Adrenal gland (tissue), 5 donors: ENCODE results near the gene RMP24.
"Not testable (repeated sequence)": the region's sequence is repeated elsewhere in the genome, so short reads cannot be mapped to it uniquely, and the experiment has no call there.

Source experiments
- POLR2A ChIP-seq, 2 donors: fragments of 450-650 bp; IDR thresholded peaks; one replicate each; pipeline ENCODE4 v1.6.1; 2017; ENCODE audit warnings: antibody characterized with exemption in 2 of 2, mild to moderate bottlenecking in 2 of 2, moderate library complexity in 1 of 2
- TF ChIP-seq, protein P1 (sequence below), 6 experiments: fragments of 450-650 bp in 4 of 6; fragments of 200-600 bp in 2 of 6; sonication (generic) in 1 of 6; IDR thresholded peaks; 1 replicate in 5 of 6; 2 replicates in 1 of 6; pipeline versions ENCODE4 v1.5.1 to v1.8.0; 2016 to 2021; ENCODE audit warnings: antibody characterized with exemption in 6 of 6, mild to moderate bottlenecking in 2 of 6, moderate library complexity in 1 of 6
- donor health status: DM: no; HTN: no; CAD: no.

DNA sequence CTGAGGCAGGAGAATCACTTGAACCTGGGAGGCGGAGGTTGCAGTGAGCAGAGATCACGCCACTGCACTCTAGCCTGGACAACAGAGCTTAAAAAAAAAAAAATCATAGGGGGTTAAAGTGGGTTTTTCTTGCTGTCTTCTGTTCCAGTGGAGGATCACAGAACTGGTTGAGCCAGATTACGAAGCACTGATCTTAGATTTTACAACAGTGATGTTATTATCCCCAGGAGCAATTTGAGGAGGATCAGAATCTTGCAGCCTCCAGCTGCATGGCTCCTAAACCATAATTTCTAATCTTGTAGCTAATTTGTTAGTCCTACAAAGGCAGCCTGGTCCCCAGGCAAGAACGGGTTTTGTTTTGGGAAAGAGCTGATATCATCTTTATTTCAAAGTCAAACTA, 4.6 kb upstream of the RMP24 start:
- TF ChIP-seq, protein P1, sequence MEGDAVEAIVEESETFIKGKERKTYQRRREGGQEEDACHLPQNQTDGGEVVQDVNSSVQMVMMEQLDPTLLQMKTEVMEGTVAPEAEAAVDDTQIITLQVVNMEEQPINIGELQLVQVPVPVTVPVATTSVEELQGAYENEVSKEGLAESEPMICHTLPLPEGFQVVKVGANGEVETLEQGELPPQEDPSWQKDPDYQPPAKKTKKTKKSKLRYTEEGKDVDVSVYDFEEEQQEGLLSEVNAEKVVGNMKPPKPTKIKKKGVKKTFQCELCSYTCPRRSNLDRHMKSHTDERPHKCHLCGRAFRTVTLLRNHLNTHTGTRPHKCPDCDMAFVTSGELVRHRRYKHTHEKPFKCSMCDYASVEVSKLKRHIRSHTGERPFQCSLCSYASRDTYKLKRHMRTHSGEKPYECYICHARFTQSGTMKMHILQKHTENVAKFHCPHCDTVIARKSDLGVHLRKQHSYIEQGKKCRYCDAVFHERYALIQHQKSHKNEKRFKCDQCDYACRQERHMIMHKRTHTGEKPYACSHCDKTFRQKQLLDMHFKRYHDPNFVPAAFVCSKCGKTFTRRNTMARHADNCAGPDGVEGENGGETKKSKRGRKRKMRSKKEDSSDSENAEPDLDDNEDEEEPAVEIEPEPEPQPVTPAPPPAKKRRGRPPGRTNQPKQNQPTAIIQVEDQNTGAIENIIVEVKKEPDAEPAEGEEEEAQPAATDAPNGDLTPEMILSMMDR (IDR thresholded peaks at IDR 0.05) = not testable (repeated sequence)
- not testable (repeated sequence) for TF ChIP-seq POLR2A (IDR thresholded peaks at IDR 0.05)
